GM21381 (cell line): ENCODE results near the gene ITGB7.
A peak's percentile ranks its signal among the peaks of the same experiment; 100 is the strongest.

ENCODE experiments used
- ATAC-seq: cut with Tn5 transposase; IDR thresholded peaks from one replicate; pipeline ENCODE4 v1.9.1; 2021; ENCODE audit warnings: mild to moderate bottlenecking, moderate library complexity; ENCODE audit not compliant: unreplicated experiment

Gene ITGB7

GRCh38 chr12:53231921-53232645 lies 25.0 kb upstream of the ITGB7 start, which contains the start of gene RARG:
Gene RARG, minus strand, starts transcription at chr12:53232209. Its CDS starts 4,664 bp downstream, at chr12:53227545.
- ATAC-seq: no peak

- no peak for ATAC-seq
Measured at GRCh38 chr12:53231671-53231920, 24.5 kb upstream of the ITGB7 start.

- no peak for ATAC-seq
Measured at GRCh38 chr12:53230108-53230845, 23.2 kb upstream of the ITGB7 start.

- ATAC-seq: no peak
Measured at GRCh38 chr12:53229454-53229853, 22.4 kb upstream of the ITGB7 start.

GRCh38 chr12:53227836-53228235 lies 20.8 kb upstream of the ITGB7 start:
- ATAC-seq: no peak

GRCh38 chr12:53227341-53227740 lies 20.3 kb upstream of the ITGB7 start:
- ATAC-seq: no peak

GRCh38 chr12:53226815-53227214 lies 19.8 kb upstream of the ITGB7 start:
- ATAC-seq: no peak

GRCh38 chr12:53225635-53226424 lies 18.8 kb upstream of the ITGB7 start:
- ATAC-seq: no peak

GRCh38 chr12:53224897-53225634 lies 18.0 kb upstream of the ITGB7 start:
- ATAC-seq: no peak

- ATAC-seq: no peak
Measured at GRCh38 chr12:53224061-53224896, 17.2 kb upstream of the ITGB7 start.

- no peak for ATAC-seq
Measured at GRCh38 chr12:53223389-53224060, 16.5 kb upstream of the ITGB7 start.

GRCh38 chr12:53222806-53223261 lies 15.8 kb upstream of the ITGB7 start:
- ATAC-seq: no peak

GRCh38 chr12:53222170-53222721 lies 15.2 kb upstream of the ITGB7 start:
- ATAC-seq: no peak

GRCh38 chr12:53221203-53222080 lies 14.4 kb upstream of the ITGB7 start:
- peak; percentile 26 for ATAC-seq

- peak; percentile 51 for ATAC-seq
Measured at GRCh38 chr12:53220694-53221202, 13.7 kb upstream of the ITGB7 start.

- ATAC-seq: peak; percentile 23
Measured at GRCh38 chr12:53219956-53220693, 13.1 kb upstream of the ITGB7 start.

GRCh38 chr12:53219292-53219955 lies 12.4 kb upstream of the ITGB7 start:
- ATAC-seq: no peak
